Activated CD8-positive, alpha-beta memory T cell treated with anti-CD3 and anti-CD28 coated beads, Interleukin-2, amount 50 U/mL, for 1 hour (primary cell): ENCODE measurements around the gene KCNB1.

Experiments used
- DNase-seq: peaks from one replicate; pipeline ENCODE4 v3.0.0-alpha.2; 2020; ENCODE audit errors: extremely low read depth

KCNB1 gene

DNA sequence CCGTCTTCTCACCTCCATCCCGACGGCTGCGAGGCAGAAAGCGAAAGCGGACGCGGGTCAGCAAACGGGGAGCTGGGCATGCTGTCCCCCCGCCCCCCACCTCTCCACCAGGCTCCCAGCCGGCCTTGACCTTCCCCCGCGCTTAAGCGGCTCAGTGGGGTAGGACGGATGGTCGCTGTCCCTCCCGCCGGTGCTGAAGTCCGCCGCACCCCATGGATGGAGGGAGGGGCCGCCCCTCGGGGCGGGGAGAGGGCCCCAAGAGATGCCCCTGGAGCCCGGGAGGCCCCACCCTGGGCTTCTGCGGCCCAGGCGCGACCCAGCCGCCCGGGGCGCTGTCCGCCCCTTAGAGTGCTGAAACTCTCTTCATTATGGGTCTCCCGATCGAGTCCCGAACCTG, at the start of gene KCNB1:
Gene KCNB1, minus strand, starts transcription at position 48 of the 397 bp plus-strand sequence. CDS start 188 bp downstream, outside the sequence.
- DNase-seq: no peak

GRCh38 chr20:49529470-49529869, 47.0 kb upstream of the KCNB1 start:
- DNase-seq: no peak

DNA sequence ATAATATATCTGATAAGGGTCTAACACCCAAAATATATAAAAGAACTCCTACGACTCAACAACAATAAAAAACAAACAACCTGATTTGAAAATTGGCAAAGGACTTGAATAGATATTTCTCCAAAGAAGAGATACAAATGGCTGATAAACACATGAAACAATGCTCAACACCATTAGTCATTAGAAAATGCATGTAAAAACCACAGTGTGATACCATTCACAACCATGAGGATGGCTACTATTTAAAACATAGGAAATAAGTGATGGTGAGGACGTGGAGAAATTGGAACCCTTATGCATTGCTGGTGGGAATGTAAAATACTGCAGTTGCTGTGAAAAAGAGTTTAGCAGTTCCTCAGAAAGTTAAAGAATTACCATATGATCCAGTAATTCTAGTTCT, 44.1 kb upstream of the KCNB1 start:
- DNase-seq: no peak

- DNase-seq: no peak
These were observed 43.6 kb upstream of the KCNB1 start for GRCh38 chr20:49526056-49526455.

DNA sequence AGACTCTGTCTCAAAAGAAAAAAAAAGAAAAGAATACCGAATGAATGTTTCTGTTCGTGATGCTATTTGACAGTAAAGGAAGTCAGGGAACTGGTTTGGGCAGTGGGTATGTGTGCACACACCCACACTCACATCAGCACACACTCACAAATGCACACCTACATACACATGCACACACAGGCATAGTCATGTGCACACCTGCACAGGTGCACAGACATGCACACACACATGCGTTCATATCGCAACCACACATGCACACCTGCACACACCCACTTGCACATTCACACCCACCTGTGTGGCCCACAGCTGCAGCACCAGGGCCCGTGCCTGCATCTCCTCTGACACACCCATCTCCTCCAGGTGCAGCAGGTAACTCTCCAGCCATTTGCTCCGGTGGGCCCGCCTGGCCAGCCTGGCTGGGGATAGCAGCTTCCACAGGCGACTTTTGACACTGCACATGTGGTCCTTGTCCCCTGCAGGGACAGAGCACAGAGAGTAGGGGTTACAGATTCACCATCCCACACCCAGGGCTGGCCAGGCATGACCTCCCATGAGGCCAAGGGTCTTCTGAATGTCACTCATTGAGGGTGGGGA, 41.4 kb upstream of the KCNB1 start:
- no peak for DNase-seq

GRCh38 chr20:49521356-49521755, 38.9 kb upstream of the KCNB1 start:
- DNase-seq: no peak

- no peak for DNase-seq
These were observed 37.4 kb upstream of the KCNB1 start for GRCh38 chr20:49519777-49520359.

GRCh38 chr20:49519212-49519712, 36.8 kb upstream of the KCNB1 start:
- DNase-seq: no peak

DNA sequence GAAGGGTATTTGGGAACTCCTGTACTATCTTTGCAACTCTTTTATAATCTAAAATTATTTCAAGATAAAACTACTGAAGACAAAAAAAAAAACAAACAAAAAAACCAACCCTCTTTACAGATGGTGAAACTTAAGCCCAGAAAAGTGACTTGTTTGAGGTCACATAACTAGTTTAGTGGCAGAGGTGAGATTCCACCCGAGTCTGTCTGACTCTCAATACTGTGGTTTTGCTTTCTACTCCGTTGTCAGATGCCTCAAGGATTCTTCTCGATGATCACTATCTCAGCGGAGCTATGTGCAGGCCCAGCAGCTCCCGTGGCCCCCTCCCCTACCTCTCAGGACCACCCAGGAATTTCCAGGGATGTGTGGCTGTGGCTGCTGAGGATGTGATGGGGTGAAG, 36.1 kb upstream of the KCNB1 start:
- no peak for DNase-seq

GRCh38 chr20:49517805-49518100, 35.3 kb upstream of the KCNB1 start:
- no peak for DNase-seq

DNA sequence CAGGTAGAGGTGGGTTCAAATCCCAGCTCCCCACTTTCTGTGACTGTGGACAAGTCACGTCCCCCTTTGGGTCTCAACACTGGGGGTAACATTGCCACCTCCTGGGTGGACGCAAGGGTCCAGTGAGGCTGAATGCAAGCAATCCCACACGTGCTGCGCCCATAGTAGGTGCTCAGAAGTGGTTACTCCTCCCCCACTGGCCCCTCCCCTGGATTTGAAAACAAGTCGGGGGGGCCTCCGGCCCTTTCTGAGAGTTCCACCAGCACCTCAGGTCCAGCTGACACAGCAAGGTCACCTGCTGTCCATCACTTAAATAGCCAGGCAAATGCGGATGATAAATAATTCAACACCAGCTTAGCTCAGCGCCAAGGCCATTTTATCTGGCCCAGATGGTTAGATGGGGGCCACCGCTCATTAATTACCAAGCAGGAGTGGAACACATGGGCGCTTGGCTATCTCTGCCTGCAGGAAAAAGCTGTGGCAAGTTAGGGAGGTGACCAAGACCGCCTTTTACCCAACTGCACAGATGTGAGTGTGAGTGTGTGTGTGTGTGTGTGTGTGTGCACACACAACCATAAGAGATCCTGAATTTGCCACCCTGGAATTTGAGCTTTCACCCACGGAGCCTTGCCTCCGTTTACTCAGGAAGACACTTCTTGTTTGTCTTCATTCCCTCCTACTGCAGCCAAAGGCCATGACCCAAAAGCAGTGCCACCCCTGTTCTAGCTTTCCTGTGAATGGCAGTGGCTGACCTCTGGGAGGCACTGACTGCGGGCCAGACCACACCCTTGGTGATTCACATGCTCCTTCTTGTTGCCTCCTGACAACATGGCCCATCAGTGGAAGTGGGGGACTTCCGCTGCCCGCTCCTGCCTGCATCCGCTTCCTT, 34.7 kb upstream of the KCNB1 start:
- no peak for DNase-seq

- DNase-seq: no peak
These were observed 33.1 kb upstream of the KCNB1 start for GRCh38 chr20:49515586-49515985.

GRCh38 chr20:49513517-49513916, 31.0 kb upstream of the KCNB1 start:
- DNase-seq: no peak

GRCh38 chr20:49513009-49513408, 30.5 kb upstream of the KCNB1 start:
- DNase-seq: no peak

- DNase-seq: no peak
These were observed 29.5 kb upstream of the KCNB1 start for GRCh38 chr20:49511788-49512525.

- no peak for DNase-seq
These were observed 28.2 kb upstream of the KCNB1 start for GRCh38 chr20:49510562-49511122.

GRCh38 chr20:49508435-49509199, 26.1 kb upstream of the KCNB1 start:
- DNase-seq: no peak

DNA sequence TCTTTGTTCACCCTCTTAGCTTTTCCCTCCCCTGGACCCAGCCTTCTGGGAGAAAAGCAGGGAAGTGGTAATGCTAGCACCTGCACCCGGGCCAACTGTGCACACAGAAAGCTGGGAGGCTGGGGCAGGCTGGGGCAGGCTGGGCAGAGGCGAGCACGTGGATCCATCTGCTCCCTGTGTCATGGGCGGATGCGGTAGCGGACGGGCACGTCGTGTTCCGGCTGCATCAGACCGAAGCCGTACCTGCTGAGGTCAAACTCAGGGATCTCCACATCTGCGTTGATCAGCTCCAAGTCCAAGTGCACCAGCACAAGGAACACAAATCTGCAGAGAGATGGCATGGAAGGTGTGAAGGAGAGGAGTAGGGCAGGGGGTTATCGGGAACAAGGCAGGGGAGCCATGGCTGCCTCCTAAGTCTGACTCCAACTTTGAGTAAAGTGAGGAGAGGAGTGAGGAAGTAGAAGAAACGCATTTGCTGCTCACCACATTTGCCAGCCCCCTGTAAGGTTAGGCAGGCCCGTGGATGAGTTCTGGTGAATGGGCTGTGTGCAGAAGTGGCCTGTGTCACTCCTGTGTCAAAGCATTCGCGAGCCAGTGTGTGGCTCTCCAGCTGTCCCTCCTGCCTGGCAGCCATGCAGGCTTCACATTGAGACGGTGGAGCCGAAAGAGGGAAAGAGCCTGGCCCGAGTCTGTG, 25.4 kb upstream of the KCNB1 start:
- DNase-seq: no peak

GRCh38 chr20:49505518-49505917, 23.1 kb upstream of the KCNB1 start:
- DNase-seq: no peak

GRCh38 chr20:49503176-49503575, 20.7 kb upstream of the KCNB1 start:
- DNase-seq: no peak

DNA sequence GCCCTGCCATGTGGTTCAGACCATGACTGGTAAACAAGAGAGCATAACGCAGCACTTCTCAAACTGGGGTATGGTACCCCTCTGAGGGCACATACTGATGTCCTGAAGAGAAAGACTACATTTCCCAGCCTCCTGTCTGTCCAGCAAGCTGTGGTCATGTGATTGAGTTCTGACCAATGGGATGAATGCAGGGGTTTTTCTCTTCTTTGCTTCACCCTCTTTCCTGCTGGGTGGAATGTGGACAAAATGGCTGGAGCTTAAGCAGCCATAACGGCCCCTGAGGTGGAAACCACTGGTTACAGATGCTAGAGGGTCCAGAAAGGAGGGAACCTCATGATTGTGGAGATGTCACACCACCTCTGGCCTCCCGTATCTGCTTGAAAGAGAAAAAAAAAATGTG, 19.4 kb upstream of the KCNB1 start:
- no peak for DNase-seq
